Tibial nerve (tissue), 4 donors: ENCODE measurements around the gene RASL10B. TPM values are rescaled to one million over a fixed set of nuclear protein-coding genes. Genes with fewer than 3 reads are reported as not detected.
"Not testable (repeated sequence)": the region's sequence is repeated elsewhere in the genome, so short reads cannot be mapped to it uniquely, and the experiment has no call there.

Experiments
- DNase-seq, 2 donors: peaks; one replicate each; pipeline ENCODE4 v3.0.0-alpha.2; 2019; ENCODE audit warnings: low spot score in 2 of 2
- H3K27ac ChIP-seq, 4 donors: fragments of 200-600 bp; sonication (generic) in 3 of 4; one replicate each; pipeline ENCODE4 v1.5.1; 2017 to 2019; ENCODE audit warnings: mild to moderate bottlenecking in 1 of 4
- H3K27me3 ChIP-seq, 2 donors: fragments of 200-600 bp; sonication (generic) in 1 of 2; one replicate each; pipeline versions ENCODE4 v1.5.1 to v1.6.0; 2017 to 2019
- H3K36me3 ChIP-seq, 3 donors: fragments of 200-600 bp; sonication (generic); one replicate each; pipeline ENCODE4 v1.5.1; 2018 to 2019
- H3K4me1 ChIP-seq, 4 donors: fragments of 200-600 bp; sonication (generic) in 3 of 4; one replicate each; pipeline ENCODE4 v1.5.1; 2017 to 2019
- H3K4me3 ChIP-seq, 4 donors: fragments of 200-600 bp; sonication (generic) in 3 of 4; one replicate each; pipeline ENCODE4 v1.5.1; 2017 to 2019; ENCODE audit warnings: mild to moderate bottlenecking in 1 of 4, moderate library complexity in 1 of 4
- H3K9me3 ChIP-seq, 4 donors: fragments of 200-600 bp; sonication (generic) in 3 of 4; one replicate each; pipeline ENCODE4 v1.5.1; 2017 to 2019
- EP300 ChIP-seq, 2 donors: sonication (generic); formaldehyde crosslinking; IDR thresholded peaks; one replicate each; pipeline ENCODE4 v1.6.1; 2017; ENCODE audit warnings: antibody characterized with exemption in 2 of 2, mild to moderate bottlenecking in 1 of 2
- POLR2A ChIP-seq, 2 donors: fragments of 450-650 bp; IDR thresholded peaks; one replicate each; pipeline ENCODE4 v1.6.1; 2017; ENCODE audit warnings: antibody characterized with exemption in 2 of 2, mild to moderate bottlenecking in 2 of 2, moderate library complexity in 2 of 2
- WGBS, 2 donors: methylation state at CpG; one replicate each; pipeline ENCODE4 v1.1.5; 2018; 5-methylcytosine and 5-hydroxymethylcytosine counted together
- total RNA-seq, 4 donors: library from RNA; depleted of rRNA; stranded (reverse); fragments of >200 nt; gene quantifications; one replicate each; pipeline ENCODE4 v1.1.0, GENCODE V29; 2016
- TF ChIP-seq, protein P1 (sequence below), 5 experiments: fragments of 200-600 bp in 3 of 5; fragments of 450-650 bp in 2 of 5; sonication (generic) in 3 of 5; IDR thresholded peaks; one replicate each; pipeline ENCODE4 v1.5.1; 2016 to 2019; ENCODE audit warnings: antibody characterized with exemption in 5 of 5, mild to moderate bottlenecking in 3 of 5, moderate library complexity in 2 of 5

RASL10B gene
- total RNA-seq, 4 donors from 2014 or later, result 8.4 to 25.3 (median 21.9) TPM

DNA sequence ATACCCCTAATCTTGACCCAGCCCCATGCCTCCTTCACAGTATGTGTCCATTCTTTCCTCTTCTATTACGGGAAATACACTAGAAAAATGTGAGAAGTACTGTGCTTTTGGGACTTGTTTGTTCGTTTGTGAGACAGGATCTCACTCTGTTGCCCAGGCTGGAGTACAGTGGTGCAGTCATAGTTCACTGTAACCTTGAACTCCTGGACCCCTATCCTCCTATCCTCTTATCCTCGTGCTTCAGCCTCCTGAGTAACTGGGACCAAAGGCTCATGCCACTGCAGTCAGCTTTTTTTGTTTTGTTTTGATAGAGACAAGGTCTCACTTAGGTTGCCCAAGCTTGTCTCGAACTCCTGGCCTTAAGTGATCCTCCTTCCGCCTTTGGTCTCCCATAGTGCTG, 29.9 kb upstream of the RASL10B start:
- Histone ChIP-seq H3K27ac (no peak overlapping the region), H3K9me3 (no peaks in the 10 kb centered on the region), H3K27me3 (no peaks in the 10 kb centered on the region), H3K4me3 (no peak overlapping the region), H3K36me3 (peaks cover 0 to 20% (median 0%) of the 10 kb centered on the region in 3 donors), H3K4me1 (no peaks in the 10 kb centered on the region)
- 85 to 86% methylated on average over 5 of the region's 5 CpGs for WGBS, 2 donors
- no peak for DNase-seq
- TF ChIP-seq EP300 (IDR thresholded peaks at IDR 0.05), result no peak
- no peak for TF ChIP-seq POLR2A (IDR thresholded peaks at IDR 0.05)
- TF ChIP-seq, protein P1, sequence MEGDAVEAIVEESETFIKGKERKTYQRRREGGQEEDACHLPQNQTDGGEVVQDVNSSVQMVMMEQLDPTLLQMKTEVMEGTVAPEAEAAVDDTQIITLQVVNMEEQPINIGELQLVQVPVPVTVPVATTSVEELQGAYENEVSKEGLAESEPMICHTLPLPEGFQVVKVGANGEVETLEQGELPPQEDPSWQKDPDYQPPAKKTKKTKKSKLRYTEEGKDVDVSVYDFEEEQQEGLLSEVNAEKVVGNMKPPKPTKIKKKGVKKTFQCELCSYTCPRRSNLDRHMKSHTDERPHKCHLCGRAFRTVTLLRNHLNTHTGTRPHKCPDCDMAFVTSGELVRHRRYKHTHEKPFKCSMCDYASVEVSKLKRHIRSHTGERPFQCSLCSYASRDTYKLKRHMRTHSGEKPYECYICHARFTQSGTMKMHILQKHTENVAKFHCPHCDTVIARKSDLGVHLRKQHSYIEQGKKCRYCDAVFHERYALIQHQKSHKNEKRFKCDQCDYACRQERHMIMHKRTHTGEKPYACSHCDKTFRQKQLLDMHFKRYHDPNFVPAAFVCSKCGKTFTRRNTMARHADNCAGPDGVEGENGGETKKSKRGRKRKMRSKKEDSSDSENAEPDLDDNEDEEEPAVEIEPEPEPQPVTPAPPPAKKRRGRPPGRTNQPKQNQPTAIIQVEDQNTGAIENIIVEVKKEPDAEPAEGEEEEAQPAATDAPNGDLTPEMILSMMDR (IDR thresholded peaks at IDR 0.05), result no peak

DNA sequence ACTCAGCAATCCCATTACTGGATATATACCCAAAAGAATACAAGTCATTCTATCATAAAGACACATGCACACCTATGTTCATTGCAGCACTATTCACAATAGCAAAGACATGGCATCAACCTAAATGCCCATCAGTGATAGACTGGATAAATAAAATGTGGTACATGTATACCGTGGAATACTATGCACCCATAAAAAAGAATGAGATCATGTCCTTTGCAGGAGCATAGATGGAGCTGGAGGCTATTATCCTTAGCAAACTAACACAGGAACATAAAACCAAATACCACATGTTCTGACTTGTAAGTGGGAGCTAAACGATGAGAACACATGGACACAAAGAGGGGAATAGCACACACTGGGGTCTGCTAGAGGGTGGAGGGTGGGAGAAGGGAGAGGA, 28.1 kb upstream of the RASL10B start:
- not testable (repeated sequence) for H3K4me3 ChIP-seq, H3K9me3 ChIP-seq, DNase-seq, H3K4me1 ChIP-seq, H3K27ac ChIP-seq, H3K27me3 ChIP-seq
- H3K36me3 ChIP-seq, result peaks cover 0 to 16% (median 0%) of the 10 kb centered on the region in 3 donors
- WGBS, 2 donors, result 96 to 98% methylated on average over 2 of the region's 2 CpGs

DNA sequence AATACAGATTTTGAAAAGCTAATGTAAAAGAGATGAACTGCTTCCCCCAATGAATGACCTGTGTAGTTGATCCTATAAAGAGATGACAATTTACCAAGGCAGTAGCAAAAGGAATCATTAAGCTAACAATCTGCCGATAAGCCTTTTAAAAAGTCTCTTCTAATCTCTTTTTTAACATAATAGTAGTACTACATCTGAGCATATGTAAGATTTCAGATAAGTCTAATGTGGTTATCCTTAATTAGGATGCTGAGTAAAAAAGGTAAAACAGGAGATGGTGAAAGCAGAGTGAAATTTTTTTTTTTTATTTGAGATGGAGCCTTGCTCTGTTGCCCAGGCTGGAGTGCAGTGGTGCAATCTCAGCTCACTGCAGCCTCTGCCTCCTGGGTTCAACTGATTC, 26.2 kb upstream of the RASL10B start:
- WGBS, 2 donors, result 88 to 95% methylated on average over 1 of the region's 1 CpG
- Histone ChIP-seq H3K9me3 (no peaks in the 10 kb centered on the region), H3K4me3 (no peak overlapping the region), H3K4me1 (no peaks in the 10 kb centered on the region), H3K27me3 (no peaks in the 10 kb centered on the region), H3K36me3 (peaks cover 0 to 25% (median 0%) of the 10 kb centered on the region in 3 donors), H3K27ac (no peak overlapping the region)
- no peak for DNase-seq
- no peak for TF ChIP-seq EP300 (IDR thresholded peaks at IDR 0.05)
- TF ChIP-seq POLR2A (IDR thresholded peaks at IDR 0.05), result no peak
- TF ChIP-seq, protein P1 (IDR thresholded peaks at IDR 0.05), result no peak

DNA sequence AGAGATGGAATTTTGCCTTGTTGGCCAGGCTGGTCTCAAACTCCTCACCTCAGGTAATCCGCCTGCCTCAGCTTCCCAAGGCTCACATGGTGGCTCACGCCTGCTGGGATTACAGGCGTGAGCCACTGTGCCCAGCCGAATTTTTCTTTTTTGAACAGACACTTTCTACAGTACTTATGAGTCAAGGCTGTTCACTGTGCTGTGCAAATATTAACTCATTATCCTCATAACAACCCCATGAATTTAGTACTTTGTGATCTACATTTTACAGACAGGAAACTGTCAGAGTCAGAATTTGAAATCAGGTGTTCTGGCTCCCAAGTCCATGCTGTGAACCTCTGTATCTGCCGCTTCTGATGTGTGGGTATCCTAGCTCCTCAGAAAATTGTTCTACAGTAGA, 25.7 kb upstream of the RASL10B start:
- 71 to 83% methylated on average over 5 of the region's 5 CpGs for WGBS, 2 donors

DNA sequence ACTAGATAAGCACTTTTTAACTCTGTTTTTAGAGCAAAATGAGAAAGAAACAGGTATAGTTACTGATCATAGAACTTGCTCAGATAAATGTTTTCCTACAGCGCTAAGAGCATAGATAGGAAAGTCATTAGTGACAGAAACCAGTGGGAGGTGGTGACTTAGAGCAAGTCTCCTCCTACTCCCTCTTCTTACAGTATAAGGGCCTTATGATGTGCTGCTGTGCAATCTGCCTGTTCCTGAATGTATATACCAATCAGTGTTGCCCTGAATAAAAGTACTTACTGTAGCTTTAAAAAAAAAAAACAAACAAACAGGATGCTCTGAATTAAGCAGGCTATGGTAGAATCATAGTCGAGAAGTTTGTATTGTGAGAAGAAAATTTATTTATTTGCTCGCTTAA, 23.3 kb upstream of the RASL10B start:
- H3K9me3 ChIP-seq, result no peaks in the 10 kb centered on the region
- WGBS, 2 donors, result 71 to 77% methylated on average over 3 of the region's 3 CpGs
- no peak for TF ChIP-seq POLR2A (IDR thresholded peaks at IDR 0.05)
- TF ChIP-seq EP300 (IDR thresholded peaks at IDR 0.05), result no peak
- TF ChIP-seq, protein P1 (IDR thresholded peaks at IDR 0.05), result no peak
- H3K4me3 ChIP-seq, result no peak overlapping the region
- peaks cover 0 to 17% (median 0%) of the 10 kb centered on the region in 4 donors for H3K4me1 ChIP-seq
- H3K27me3 ChIP-seq, result no peaks in the 10 kb centered on the region
- no peak overlapping the region for H3K27ac ChIP-seq
- H3K36me3 ChIP-seq, result peaks cover 0 to 43% (median 5%) of the 10 kb centered on the region in 3 donors
- DNase-seq, result no peak

More for the DNA sequence above, 25.7 kb upstream of the RASL10B start:
- Histone ChIP-seq H3K4me1 (no peaks in the 10 kb centered on the region), H3K9me3 (no peaks in the 10 kb centered on the region), H3K36me3 (peaks cover 0 to 29% (median under 1%) of the 10 kb centered on the region in 3 donors), H3K4me3 (no peak overlapping the region), H3K27me3 (no peaks in the 10 kb centered on the region), H3K27ac (no peak overlapping the region)
- no peak for DNase-seq
- TF ChIP-seq POLR2A (IDR thresholded peaks at IDR 0.05), result no peak
- no peak for TF ChIP-seq EP300 (IDR thresholded peaks at IDR 0.05)
- TF ChIP-seq, protein P1 (IDR thresholded peaks at IDR 0.05), result no peak

DNA sequence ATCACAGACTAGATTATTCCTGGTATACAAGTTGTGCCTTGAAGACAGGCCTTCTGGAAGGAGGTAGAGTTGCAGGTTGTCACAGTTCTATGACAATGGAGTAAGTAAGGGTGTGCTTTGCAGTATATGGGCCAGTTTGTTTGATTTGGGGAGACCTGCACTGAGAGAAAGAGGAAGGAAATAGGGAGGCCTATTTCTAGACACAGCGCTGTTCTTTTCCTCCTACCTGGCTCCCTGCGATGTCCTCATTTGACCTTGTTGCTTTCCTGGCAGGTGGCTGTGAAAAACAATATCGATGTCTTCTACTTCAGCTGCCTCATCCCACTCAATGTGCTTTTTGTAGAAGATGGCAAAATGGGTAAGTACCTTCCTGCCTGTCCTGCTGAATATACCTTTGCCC, 22.5 kb upstream of the RASL10B start:
- Histone ChIP-seq H3K36me3 (peaks cover 0 to 45% (median 5%) of the 10 kb centered on the region in 3 donors), H3K27ac (no peak overlapping the region), H3K27me3 (no peaks in the 10 kb centered on the region), H3K4me1 (peaks cover 0 to 25% (median 2%) of the 10 kb centered on the region in 4 donors), H3K4me3 (no peak overlapping the region), H3K9me3 (no peaks in the 10 kb centered on the region)
- TF ChIP-seq EP300 (IDR thresholded peaks at IDR 0.05) (no peak), POLR2A (IDR thresholded peaks at IDR 0.05) (no peak)
- TF ChIP-seq, protein P1 (IDR thresholded peaks at IDR 0.05), result no peak
- 78 to 88% methylated on average over 3 of the region's 3 CpGs for WGBS, 2 donors
- no peak for DNase-seq
